Measurements from ENCODE around the gene MMEL1. TPM values are rescaled to one million over a fixed set of nuclear protein-coding genes. Genes with fewer than 3 reads are reported as not detected.
"Not testable (repeated sequence)": the region's sequence is repeated elsewhere in the genome, so short reads cannot be mapped to it uniquely, and the experiment has no call there.

The MMEL1 gene
- total RNA-seq, 1 experiment from 2014 or later = not detected

DNA sequence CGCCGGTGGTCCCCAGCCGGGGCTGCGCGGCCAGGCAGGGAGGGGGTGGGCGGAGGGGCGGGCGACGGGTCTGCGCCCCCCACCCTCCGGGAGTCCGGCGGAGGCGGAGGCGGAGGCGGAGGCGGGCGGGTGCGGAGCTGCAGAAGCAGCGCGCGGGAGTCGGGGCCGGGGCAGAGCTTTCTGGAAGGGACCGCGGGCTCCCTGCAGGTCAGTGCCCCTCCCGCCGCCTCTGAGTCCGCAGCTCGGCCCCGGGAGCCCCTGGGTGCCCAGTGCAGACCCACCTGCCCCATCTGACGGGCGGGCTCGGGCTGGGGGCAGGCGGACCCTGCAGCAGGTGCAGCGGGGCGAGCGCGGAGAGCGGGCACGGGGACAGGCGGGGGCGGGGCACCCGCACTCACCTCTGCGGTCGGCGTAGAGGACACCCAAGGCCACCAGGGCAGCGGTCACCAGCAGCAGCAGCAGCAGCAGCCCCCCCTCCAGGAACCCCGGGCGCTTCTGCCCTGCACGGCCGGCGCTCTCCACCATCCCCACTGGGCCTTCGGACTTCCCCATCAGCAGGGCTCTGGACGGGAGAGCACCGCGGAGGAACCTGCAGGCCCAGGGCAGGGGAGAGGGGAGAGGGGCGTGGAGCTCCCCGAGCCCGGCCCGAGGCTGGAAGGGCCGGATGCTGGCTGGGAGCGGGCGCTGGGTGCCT lies 3.7 kb downstream of the MMEL1 start:
- DNase-seq (ENCODE audit: low read depth) = no peak

DNA sequence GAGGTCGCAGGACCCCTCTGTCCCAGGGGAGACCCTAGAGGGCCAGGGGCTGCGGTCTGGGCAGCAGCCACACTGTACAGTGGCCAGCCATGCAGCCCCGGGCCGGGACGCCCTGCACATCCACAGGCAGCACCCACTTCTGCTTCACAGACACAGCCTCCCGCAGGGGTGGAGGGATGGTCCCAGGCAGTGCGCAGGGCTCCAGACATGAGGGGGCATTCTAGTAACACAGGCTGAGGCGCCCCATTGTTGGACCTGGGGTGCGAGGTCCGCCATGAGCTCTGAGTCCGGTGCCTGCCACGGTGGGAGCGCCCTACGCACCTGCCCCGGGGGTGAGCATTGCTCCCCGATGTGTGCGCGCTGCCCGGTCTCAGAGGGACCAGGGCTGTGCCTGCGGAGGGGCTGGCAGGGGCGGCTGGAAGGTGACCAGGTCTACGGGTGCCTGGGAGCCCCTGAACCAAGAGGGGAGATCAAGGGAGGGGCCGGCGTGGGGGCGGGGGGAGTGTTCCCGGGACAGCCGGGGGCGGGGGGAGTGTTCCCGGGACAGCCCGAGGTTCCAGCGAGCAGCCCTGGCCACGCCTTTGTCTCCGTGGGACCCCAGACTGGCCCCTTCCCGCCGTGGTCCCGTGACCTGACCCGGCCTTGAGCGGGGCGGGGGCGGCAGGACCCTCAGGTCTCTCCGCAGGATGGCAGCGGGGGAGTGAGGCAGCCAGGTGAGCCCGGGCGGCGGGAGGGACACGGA lies 4.5 kb downstream of the MMEL1 start:
- no peak for DNase-seq (ENCODE audit: low read depth)

- no peak for DNase-seq (ENCODE audit: low read depth)
These were observed 5.1 kb downstream of the MMEL1 start for GRCh38 chr1:2627746-2628145.

DNA sequence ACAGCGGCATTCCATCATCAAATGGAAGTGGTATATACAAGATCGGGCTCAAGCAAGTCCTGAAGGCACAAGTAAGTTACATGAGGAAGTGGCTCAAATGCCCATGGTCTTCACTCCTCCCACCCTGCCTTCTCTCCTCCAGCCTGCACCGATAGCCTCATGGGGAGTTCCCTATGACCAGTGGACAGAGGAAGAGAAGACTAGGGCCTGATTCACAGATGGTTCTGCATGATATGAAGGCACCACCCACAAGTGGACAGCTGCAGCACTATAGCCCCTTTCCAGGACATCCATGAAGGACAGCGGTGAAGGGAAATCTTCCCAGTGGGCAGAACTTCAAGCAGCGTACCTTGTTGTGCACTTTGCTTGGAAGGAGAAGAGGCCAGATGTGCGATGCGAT lies 7.1 kb downstream of the MMEL1 start:
- DNase-seq (ENCODE audit: low read depth) = not testable (repeated sequence)

- no peak for DNase-seq (ENCODE audit: low read depth)
These were observed 7.5 kb downstream of the MMEL1 start for GRCh38 chr1:2625311-2625710.

GRCh38 chr1:2624735-2625300 lies 8.0 kb downstream of the MMEL1 start:
- DNase-seq (ENCODE audit: low read depth) = no peak

DNA sequence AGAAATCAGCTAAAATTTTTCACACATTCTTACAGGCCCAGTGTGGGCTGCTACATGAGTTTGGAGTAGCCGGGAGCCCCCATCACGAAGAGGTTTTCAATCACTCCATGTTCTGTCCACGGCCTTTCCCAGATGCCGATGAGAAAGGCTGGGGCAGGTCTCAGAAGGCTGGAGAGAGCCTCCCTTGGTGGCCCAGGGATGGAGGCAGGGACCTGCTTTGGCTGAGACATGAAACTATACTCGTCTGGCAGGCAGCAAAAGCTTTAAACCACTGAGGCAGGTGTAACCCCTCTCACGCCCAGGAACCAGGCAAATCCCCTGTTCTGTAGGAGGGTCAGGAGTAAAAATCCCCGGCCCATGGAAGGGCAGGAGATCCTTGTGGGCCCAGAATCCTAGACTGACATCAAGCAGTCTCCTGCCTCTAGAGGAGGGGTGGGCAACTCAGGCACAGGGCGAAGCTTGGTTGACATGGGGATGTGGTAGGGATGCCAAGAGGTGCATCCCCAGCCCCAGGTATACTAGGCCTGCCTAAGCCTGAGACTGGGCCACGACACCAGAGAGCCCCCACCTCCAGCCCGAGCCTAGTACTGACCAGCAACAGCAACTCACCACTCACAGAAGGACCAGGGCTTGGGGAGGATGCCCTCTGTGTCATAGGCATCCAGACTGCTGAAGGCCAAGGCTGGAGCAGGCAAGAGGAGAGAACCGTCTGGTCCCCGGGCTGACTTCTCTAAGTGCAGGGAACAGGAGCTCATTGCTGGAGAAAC lies 9.1 kb downstream of the MMEL1 start:
- no peak for DNase-seq (ENCODE audit: low read depth)

DNA sequence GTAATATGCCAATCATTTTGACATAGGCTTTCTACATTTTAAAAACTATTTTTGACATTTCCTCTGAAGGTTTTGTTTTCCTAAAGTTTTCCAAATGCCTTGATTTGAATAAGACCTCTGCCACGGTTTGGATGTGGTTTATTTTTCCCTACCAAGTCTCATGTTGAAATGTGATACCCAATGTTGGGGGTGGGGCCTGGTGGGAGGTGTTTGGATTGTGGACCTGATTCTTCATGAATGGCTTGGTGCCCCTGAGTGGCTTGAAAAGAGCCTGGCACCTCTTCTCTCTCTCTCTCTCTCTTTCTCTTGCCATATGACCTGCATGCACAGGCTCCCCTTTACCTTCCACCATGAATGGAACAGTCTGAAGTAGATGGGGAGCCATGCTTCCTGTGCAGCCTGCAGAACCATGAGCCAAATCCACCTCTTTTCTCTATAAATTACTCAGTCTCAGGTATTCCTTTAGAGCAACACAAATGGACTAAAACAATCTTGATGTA lies 14.8 kb downstream of the MMEL1 start:
- DNase-seq (ENCODE audit: low read depth) = no peak

DNA sequence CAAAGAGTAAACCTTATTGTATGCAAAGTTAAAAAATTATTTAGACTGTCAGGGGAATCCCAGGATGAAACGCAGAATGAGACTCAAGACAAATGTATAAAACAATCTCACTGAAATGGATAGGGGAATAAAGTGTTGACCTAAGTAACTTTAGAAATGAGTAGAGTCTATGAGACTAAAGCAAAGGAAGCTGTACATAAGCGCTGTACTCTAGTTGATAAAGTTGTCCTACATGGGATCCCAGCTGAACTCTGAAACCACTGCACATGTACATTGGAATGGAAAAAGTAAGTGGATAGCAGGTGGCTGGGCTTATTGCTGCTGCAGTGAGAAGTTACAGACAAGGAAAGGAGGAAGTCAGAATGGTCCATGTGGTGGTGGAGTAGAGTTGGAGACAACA lies 18.7 kb downstream of the MMEL1 start:
- DNase-seq (ENCODE audit: low read depth) = no peak

DNA sequence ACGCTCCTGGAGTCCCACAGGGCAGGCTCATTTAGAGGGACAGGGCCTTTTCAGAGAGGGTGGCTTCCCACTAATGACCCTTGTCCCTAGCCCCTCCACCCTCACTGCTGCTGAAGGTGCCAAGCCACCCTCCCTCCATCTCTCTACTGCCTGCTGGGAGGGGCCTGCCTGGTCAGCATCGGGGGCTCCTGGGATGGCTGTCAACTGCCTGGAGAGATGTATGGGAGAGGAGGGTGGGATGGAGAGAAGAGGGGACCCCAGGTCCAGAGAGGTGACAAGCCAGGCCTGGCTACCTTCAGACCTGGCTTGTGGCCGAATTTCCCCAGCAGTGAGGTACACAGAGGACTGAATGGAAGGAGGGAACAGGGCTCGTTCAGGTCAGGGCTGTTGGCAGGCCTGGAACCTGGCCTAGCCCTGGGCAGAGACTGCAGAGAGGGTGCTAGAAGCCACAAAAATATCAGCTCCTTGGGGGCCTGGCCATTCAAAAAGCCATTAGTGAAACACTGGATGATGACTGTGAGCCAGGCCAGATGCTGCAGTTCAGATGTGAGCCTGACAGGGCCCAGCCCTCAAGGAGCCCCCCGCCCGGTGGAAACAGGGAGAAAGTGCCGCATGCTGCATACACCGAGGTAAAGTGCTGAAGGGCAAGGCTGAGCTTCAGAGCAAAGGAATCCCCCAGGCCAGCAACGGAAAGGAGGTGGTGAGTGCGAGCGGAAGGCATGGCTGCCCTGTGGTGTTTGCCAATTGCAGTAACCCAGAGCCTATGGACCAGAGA lies 20.0 kb downstream of the MMEL1 start:
- no peak for DNase-seq (ENCODE audit: low read depth)

- no peak for DNase-seq (ENCODE audit: low read depth)
These were observed 21.0 kb downstream of the MMEL1 start for GRCh38 chr1:2611621-2612437.

DNA sequence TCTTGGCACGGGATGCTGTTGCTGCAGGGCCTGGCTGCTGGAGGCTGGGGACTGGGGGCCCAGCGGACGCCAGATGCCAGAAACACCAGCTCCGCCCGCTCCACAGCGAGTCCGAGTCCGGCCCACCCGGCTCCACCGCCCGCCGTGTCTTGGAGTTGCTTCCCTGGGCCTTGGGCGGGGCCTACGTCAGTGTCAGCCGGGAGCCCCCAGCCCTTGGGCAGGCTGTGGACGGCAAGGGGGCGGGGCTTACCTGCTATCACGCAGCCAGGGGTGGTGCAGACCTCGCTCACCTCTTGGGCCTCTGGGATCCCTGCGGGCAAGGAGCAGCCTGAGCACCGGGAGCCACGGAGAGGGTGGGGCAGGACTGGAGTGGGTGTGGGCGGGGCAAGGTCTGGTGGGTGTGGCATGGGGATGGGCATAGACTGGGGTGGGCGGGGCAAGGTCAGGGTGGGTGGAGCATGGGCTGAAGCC lies 21.8 kb downstream of the MMEL1 start:
- peak; percentile 38 for DNase-seq (ENCODE audit: low read depth)

GRCh38 chr1:2610036-2610959 lies 22.5 kb downstream of the MMEL1 start:
- DNase-seq (ENCODE audit: low read depth) = peak; percentile 31

DNA sequence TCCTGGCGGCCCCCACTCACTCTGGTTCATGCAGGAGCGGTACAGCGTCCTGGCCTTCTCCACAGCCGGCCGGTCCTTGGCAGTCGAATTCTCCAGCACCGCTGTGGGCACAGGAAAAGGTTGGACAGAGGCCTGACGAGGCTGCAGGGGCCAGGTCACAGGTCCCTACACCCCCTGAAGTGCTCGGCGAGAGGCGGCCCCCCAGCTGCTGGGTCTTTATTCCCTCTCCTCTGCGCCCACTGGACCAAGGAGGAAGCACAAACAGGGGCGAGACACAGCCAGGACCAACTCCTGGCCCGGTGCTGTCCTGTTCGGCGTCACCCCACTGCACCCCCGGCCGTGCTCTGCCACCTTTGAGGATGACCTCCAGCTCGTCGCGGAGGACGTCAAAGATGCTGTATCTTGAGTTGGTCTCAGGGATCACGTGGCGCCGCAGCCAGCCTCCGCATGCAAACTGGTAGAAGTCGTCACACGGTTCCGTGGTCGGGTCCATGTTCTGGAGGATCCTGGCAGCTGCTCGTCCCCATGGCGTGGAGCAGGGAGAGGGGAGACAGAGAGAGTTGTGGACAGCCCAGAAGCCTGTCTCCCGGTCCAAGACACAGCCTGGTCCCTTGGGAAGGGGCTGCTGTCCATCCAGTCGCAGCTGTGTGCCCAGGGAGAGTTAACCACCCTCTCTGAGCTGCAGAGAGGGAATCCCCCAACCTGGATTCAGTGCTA lies 23.3 kb downstream of the MMEL1 start:
- no peak for DNase-seq (ENCODE audit: low read depth)

DNA sequence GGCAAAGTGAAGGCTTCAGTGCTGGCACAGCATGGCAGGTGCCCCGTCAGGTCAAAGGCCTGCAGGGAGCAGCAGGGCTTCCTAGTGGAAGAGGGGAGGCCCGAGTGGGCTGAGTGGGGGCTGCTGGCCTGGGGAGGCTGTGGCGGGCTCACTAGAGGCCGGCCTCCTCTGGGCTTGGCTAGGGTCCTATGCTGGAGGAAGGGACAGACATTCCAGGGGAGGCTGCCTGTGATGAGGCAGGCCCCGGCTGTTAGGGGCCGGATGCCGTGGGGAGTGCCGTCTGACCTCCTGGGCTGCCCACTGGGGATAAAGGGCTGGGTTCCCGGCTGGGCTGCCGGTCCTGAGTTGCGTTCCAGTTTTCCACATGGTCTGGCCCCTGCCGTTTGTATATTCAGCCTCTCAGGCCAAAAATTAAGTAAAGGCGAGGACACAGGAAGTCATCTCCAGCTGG lies 25.1 kb downstream of the MMEL1 start:
- DNase-seq (ENCODE audit: low read depth) = no peak

DNA sequence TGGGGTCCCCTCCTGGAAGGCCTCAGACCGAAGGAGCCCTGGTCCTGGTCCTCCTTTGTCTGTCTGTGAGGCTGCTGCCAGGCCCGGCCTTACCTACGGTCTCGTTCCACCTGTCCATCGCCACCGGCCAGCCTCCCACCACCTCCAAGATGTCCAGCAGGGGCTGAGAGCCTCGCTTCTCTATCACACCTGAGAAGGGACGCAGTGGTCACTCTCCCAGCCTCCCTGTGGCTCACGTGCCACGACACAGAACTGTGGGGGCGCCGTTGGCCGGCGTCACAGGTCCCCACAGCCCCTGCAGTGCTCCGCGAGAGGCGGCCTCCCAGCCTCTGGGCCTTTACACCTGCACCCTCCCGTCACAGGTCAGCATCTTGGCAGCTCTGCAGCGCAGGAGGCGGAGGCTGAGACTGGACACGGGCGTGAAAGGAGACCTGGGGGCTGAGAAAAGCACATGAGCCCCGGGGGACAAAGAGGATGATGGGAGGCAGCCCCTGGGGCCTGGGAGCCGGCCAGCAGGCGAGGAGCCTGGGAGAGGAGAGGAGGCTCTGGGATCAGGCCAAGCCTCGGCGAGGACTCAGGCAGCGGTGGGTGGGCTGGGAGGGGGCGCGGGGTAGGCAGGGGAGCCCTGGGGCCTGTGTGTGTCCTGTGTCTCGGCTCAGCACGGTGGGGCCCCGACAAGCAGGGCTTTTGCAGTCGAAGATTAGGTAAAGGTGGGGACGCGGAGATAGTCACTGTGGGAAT lies 25.8 kb downstream of the MMEL1 start:
- DNase-seq (ENCODE audit: low read depth) = no peak

- DNase-seq (ENCODE audit: low read depth) = no peak
These were observed 26.4 kb downstream of the MMEL1 start for GRCh38 chr1:2606396-2606880.

Data from Daoy (cell line).